HEK293T (cell line): ENCODE data around the gene MED27.

Experiments used
- ELF4 ChIP-seq: fragments of 450-650 bp; IDR thresholded peaks from 2 replicates; pipeline ENCODE4 v1.6.1; 2017; ENCODE audit warnings: antibody characterized with exemption
- FOXA1 ChIP-seq: fragments of 450-650 bp; IDR thresholded peaks from 2 replicates; pipeline ENCODE4 v1.6.1; 2016; ENCODE audit warnings: mild to moderate bottlenecking
- FOXK2 ChIP-seq: fragments of 450-650 bp; IDR thresholded peaks from 2 replicates; pipeline ENCODE4 v1.6.1; 2016; ENCODE audit warnings: mild to moderate bottlenecking
- FOXM1 ChIP-seq: fragments of 450-650 bp; IDR thresholded peaks from 2 replicates; pipeline ENCODE4 v1.6.1; 2017; ENCODE audit warnings: mild to moderate bottlenecking, borderline replicate concordance
- HDGF ChIP-seq: fragments of 450-650 bp; IDR thresholded peaks from 2 replicates; pipeline ENCODE4 v1.6.1; 2017; ENCODE audit warnings: antibody characterized with exemption, borderline replicate concordance
- PKNOX1 ChIP-seq: fragments of 450-650 bp; IDR thresholded peaks from 2 replicates; pipeline ENCODE4 v1.6.1; 2016
- SP1 ChIP-seq: fragments of 450-650 bp; IDR thresholded peaks from 2 replicates; pipeline ENCODE4 v1.6.1; 2017
- SUZ12 ChIP-seq: fragments of 450-650 bp; IDR thresholded peaks from 2 replicates; pipeline ENCODE4 v1.6.1; 2016; ENCODE audit warnings: mild to moderate bottlenecking
- TARDBP ChIP-seq: fragments of 450-650 bp; IDR thresholded peaks from 2 replicates; pipeline ENCODE4 v1.6.1; 2016

- no peak for TF ChIP-seq SUZ12
- no peak for TF ChIP-seq FOXM1
- TF ChIP-seq HDGF = no peak
- no peak for TF ChIP-seq SP1
- no peak for TF ChIP-seq FOXK2
- TF ChIP-seq PKNOX1 = no peak
- TF ChIP-seq TARDBP = no peak
- no peak for TF ChIP-seq ELF4
- TF ChIP-seq FOXA1 = no peak
Observed at GRCh38 chr9:132003896-132004295, 75.8 kb downstream of the MED27 start.
